Measurements from ENCODE around the gene CSAD.
"Not testable (repeated sequence)": the region's sequence is repeated elsewhere in the genome, so short reads cannot be mapped to it uniquely, and the experiment has no call there.

- not testable (repeated sequence) for TF ChIP-seq TAF1 (IDR thresholded peaks at IDR 0.05; ENCODE audit: borderline replicate concordance, low read depth, low read length); POLR2AphosphoS5 (IDR thresholded peaks at IDR 0.05; ENCODE audit: low read depth, low read length); NFIC (IDR thresholded peaks at IDR 0.05; ENCODE audit: borderline replicate concordance); RFX5 (IDR thresholded peaks at IDR 0.05; ENCODE audit: low read length)
- TF ChIP-seq, protein P1, sequence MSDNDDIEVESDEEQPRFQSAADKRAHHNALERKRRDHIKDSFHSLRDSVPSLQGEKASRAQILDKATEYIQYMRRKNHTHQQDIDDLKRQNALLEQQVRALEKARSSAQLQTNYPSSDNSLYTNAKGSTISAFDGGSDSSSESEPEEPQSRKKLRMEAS (IDR thresholded peaks at IDR 0.05; ENCODE audit: low read depth) = not testable (repeated sequence)
Observed at GRCh38 chr12:53178803-53179202, 1.9 kb downstream of the CSAD start.
